Measurements from ENCODE around the gene LCN1. TPM values are rescaled to one million over a fixed set of nuclear protein-coding genes. Genes with fewer than 3 reads are reported as not detected.

Gene LCN1
- total RNA-seq, 4 donors from 2014 or later, result not detected

GRCh38 chr9:135563039-135563476 lies 41.8 kb downstream of the LCN1 start:
- peak in 1 of 2 donors; percentile 59 for DNase-seq (ENCODE audit: low spot score in 2 of 2)
- no peak for TF ChIP-seq CTCF (IDR thresholded peaks at IDR 0.05)
- TF ChIP-seq POLR2A (IDR thresholded peaks at IDR 0.05), result no peak
- intact Hi-C loops (cut with DNase I; ENCODE audit: low total_unique reads), result no loop called here
- H3K4me3 ChIP-seq (ENCODE audit: low read depth, poor library complexity, severe bottlenecking), result no peak overlapping the region
- 87 to 89% methylated on average over 1 of the region's 1 CpG for WGBS, 2 donors

GRCh38 chr9:135563858-135564257 lies 42.6 kb downstream of the LCN1 start:
- 64 to 78% methylated on average over 12 of the region's 12 CpGs for WGBS, 2 donors
- DNase-seq (ENCODE audit: low spot score in 2 of 2), result peak in 1 of 2 donors; percentile 73
- no peak overlapping the region for H3K4me3 ChIP-seq (ENCODE audit: low read depth, poor library complexity, severe bottlenecking)
- no peak for TF ChIP-seq POLR2A (IDR thresholded peaks at IDR 0.05)
- no peak for TF ChIP-seq CTCF (IDR thresholded peaks at IDR 0.05)
- intact Hi-C loops (cut with DNase I; ENCODE audit: low total_unique reads), result no loop called here

- intact Hi-C loops (cut with DNase I; ENCODE audit: low total_unique reads), result no loop called here
- WGBS, 2 donors, result 68 to 72% methylated on average over 8 to 9 of the region's 9 CpGs
- DNase-seq (ENCODE audit: low spot score in 2 of 2), result peak in 1 of 2 donors; percentile 59
- no peak overlapping the region for H3K4me3 ChIP-seq (ENCODE audit: low read depth, poor library complexity, severe bottlenecking)
- no peak for TF ChIP-seq CTCF (IDR thresholded peaks at IDR 0.05)
- TF ChIP-seq POLR2A (IDR thresholded peaks at IDR 0.05), result no peak
These were observed 43.9 kb downstream of the LCN1 start for GRCh38 chr9:135565141-135565628.

- TF ChIP-seq CTCF (IDR thresholded peaks at IDR 0.05) (no peak), POLR2A (IDR thresholded peaks at IDR 0.05) (no peak)
- DNase-seq (ENCODE audit: low spot score in 2 of 2), result peak in 1 of 2 donors; percentile 20
- WGBS, 2 donors, result 37 to 54% methylated on average over 8 of the region's 8 CpGs
- H3K4me3 ChIP-seq (ENCODE audit: low read depth, poor library complexity, severe bottlenecking), result no peak overlapping the region
- intact Hi-C loops (cut with DNase I; ENCODE audit: low total_unique reads), result no loop called here
These were observed 44.4 kb downstream of the LCN1 start for GRCh38 chr9:135565636-135566035.

- intact Hi-C loops (cut with DNase I; ENCODE audit: low total_unique reads), result no loop called here
- H3K4me3 ChIP-seq (ENCODE audit: low read depth, poor library complexity, severe bottlenecking), result no peak overlapping the region
- TF ChIP-seq CTCF (IDR thresholded peaks at IDR 0.05) (no peak), POLR2A (IDR thresholded peaks at IDR 0.05) (no peak)
- 46 to 50% methylated on average over 10 of the region's 10 CpGs for WGBS, 2 donors
- DNase-seq (ENCODE audit: low spot score in 2 of 2), result peak in 1 of 2 donors; percentile 65
These were observed 45.3 kb downstream of the LCN1 start for GRCh38 chr9:135566552-135566951.

GRCh38 chr9:135567311-135567710 lies 46.1 kb downstream of the LCN1 start:
- TF ChIP-seq CTCF (IDR thresholded peaks at IDR 0.05), result no peak
- DNase-seq (ENCODE audit: low spot score in 2 of 2), result peak in 1 of 2 donors; percentile 18
- WGBS, 2 donors, result 62 to 66% methylated on average over 9 of the region's 9 CpGs
- intact Hi-C loops (cut with DNase I; ENCODE audit: low total_unique reads), result no loop called here
- H3K4me3 ChIP-seq (ENCODE audit: low read depth, poor library complexity, severe bottlenecking), result no peak overlapping the region
